Prostate gland (tissue), 2 donors: ENCODE results near the gene TNPO3. TPM values are rescaled to one million over a fixed set of nuclear protein-coding genes. Genes with fewer than 3 reads are reported as not detected.

Experiments
- DNase-seq: peaks from one replicate; pipeline ENCODE4 v3.0.0-alpha.2; 2019; ENCODE audit warnings: low spot score
- H3K27ac ChIP-seq, 2 donors: fragments of 200-600 bp; sonication (generic); 2 replicates each; pipeline ENCODE4 v1.5.1; 2017 to 2019
- H3K27me3 ChIP-seq: fragments of 200-600 bp; sonication (generic); replicated peaks from 2 replicates; pipeline ENCODE4 v1.5.1; 2019; ENCODE audit not compliant: insufficient read depth
- H3K36me3 ChIP-seq, 2 donors: fragments of 200-600 bp; sonication (generic); 1 replicate in 1 of 2; 2 replicates in 1 of 2; pipeline versions ENCODE4 v1.5.1 to v1.8.1; 2017 to 2019
- H3K4me1 ChIP-seq: fragments of 200-600 bp; sonication (generic); replicated peaks from 2 replicates; pipeline ENCODE4 v1.5.1; 2019
- H3K4me3 ChIP-seq, 2 donors: fragments of 200-600 bp; sonication (generic); 2 replicates each; pipeline ENCODE4 v1.5.1; 2017 to 2019
- H3K9me3 ChIP-seq: fragments of 200-600 bp; sonication (generic); 2 replicates; pipeline ENCODE4 v1.5.1; 2017
- CTCF ChIP-seq, 4 experiments: fragments of 200-600 bp in 2 of 4; fragments of 450-650 bp in 2 of 4; sonication (generic) in 2 of 4; IDR thresholded peaks; 1 replicate in 3 of 4; 2 replicates in 1 of 4; pipeline ENCODE4 v1.5.1; 2016 to 2019; ENCODE audit warnings: antibody characterized with exemption in 4 of 4, mild to moderate bottlenecking in 2 of 4, moderate library complexity in 2 of 4
- POLR2A ChIP-seq: fragments of 450-650 bp; IDR thresholded peaks from one replicate; pipeline ENCODE4 v1.6.1; 2016; ENCODE audit warnings: antibody characterized with exemption, mild to moderate bottlenecking
- POLR2AphosphoS5 ChIP-seq: sonication (generic); formaldehyde crosslinking; IDR thresholded peaks from one replicate; pipeline ENCODE4 v1.6.1; 2017; ENCODE audit warnings: antibody characterized with exemption
- WGBS: methylation state at CpG from one replicate; pipeline ENCODE4 v1.1.5; 2018; 5-methylcytosine and 5-hydroxymethylcytosine counted together
- intact Hi-C: fragments of 100-400 bp; cut with DNase I; formaldehyde crosslinking; loops from one replicate; pipeline ENCODE4 v1.14.2; 2022
- total RNA-seq, 2 donors: library from RNA; depleted of rRNA; stranded (reverse); fragments of >200 nt; gene quantifications; one replicate each; pipeline ENCODE4 v1.1.0, GENCODE V29; 2016

Gene TNPO3
- total RNA-seq, 2 donors from 2014 or later, result 32.2 to 42.3 TPM

GRCh38 chr7:129013048-129013724 lies 41.7 kb downstream of the TNPO3 start:
- Histone ChIP-seq H3K4me3 (no peak overlapping the region), H3K27me3 (no peaks in the 10 kb centered on the region), H3K36me3 (peaks cover 0 to 12% of the 10 kb centered on the region in 2 donors), H3K9me3 (no peaks in the 10 kb centered on the region), H3K4me1 (no peaks in the 10 kb centered on the region), H3K27ac (no peak overlapping the region)
- WGBS, result 78% methylated on average over 4 of the region's 4 CpGs
- no peak for DNase-seq
- intact Hi-C loops, result no loop called here
- TF ChIP-seq CTCF (IDR thresholded peaks at IDR 0.05) (no peak), POLR2A (no peak), POLR2AphosphoS5 (no peak)

- Histone ChIP-seq H3K4me1 (no peaks in the 10 kb centered on the region), H3K9me3 (no peaks in the 10 kb centered on the region), H3K4me3 (no peak overlapping the region), H3K27me3 (no peaks in the 10 kb centered on the region), H3K36me3 (peaks cover 0 to 12% of the 10 kb centered on the region in 2 donors), H3K27ac (no peak overlapping the region)
- TF ChIP-seq CTCF (IDR thresholded peaks at IDR 0.05) (no peak), POLR2A (no peak), POLR2AphosphoS5 (no peak)
- intact Hi-C loops, result no loop called here
- WGBS, result 95% methylated on average over 1 of the region's 1 CpG
- DNase-seq, result no peak
These were observed 42.3 kb downstream of the TNPO3 start for GRCh38 chr7:129012641-129013040.

- intact Hi-C loops, result no loop called here
These were observed 44.8 kb downstream of the TNPO3 start for GRCh38 chr7:129010075-129010474.

GRCh38 chr7:129009437-129009836 lies 45.5 kb downstream of the TNPO3 start:
- intact Hi-C loops, result no loop called here
- H3K4me1 ChIP-seq, result no peaks in the 10 kb centered on the region
- DNase-seq, result no peak
- H3K36me3 ChIP-seq, result peaks cover 0 to 7% of the 10 kb centered on the region in 2 donors
- no peak for TF ChIP-seq CTCF (IDR thresholded peaks at IDR 0.05)
- TF ChIP-seq POLR2AphosphoS5, result no peak
- no peak for TF ChIP-seq POLR2A
- H3K4me3 ChIP-seq, result no peak overlapping the region
- no peaks in the 10 kb centered on the region for H3K27me3 ChIP-seq
- 72% methylated on average over 3 of the region's 3 CpGs for WGBS
- H3K27ac ChIP-seq, result no peak overlapping the region
- no peaks in the 10 kb centered on the region for H3K9me3 ChIP-seq

More at GRCh38 chr7:129010075-129010474, 44.8 kb downstream of the TNPO3 start:
- Histone ChIP-seq H3K27ac (no peak overlapping the region), H3K27me3 (no peaks in the 10 kb centered on the region), H3K4me3 (no peak overlapping the region), H3K9me3 (no peaks in the 10 kb centered on the region), H3K4me1 (no peaks in the 10 kb centered on the region), H3K36me3 (peaks cover 0 to 8% of the 10 kb centered on the region in 2 donors)
- no peak for DNase-seq
- no peak for TF ChIP-seq POLR2AphosphoS5
- no peak for TF ChIP-seq POLR2A
- TF ChIP-seq CTCF (IDR thresholded peaks at IDR 0.05), result no peak
- 80% methylated on average over 3 of the region's 3 CpGs for WGBS
